ENCODE results near the gene ZC3HAV1. TPM values are rescaled to one million over a fixed set of nuclear protein-coding genes. Genes with fewer than 3 reads are reported as not detected.
A peak's percentile ranks its signal among the peaks of the same experiment; 100 is the strongest.

The ZC3HAV1 gene
- total and polyA plus RNA-seq, 12 donors: 2.7 to 28.3 (median 6.4) TPM

DNA sequence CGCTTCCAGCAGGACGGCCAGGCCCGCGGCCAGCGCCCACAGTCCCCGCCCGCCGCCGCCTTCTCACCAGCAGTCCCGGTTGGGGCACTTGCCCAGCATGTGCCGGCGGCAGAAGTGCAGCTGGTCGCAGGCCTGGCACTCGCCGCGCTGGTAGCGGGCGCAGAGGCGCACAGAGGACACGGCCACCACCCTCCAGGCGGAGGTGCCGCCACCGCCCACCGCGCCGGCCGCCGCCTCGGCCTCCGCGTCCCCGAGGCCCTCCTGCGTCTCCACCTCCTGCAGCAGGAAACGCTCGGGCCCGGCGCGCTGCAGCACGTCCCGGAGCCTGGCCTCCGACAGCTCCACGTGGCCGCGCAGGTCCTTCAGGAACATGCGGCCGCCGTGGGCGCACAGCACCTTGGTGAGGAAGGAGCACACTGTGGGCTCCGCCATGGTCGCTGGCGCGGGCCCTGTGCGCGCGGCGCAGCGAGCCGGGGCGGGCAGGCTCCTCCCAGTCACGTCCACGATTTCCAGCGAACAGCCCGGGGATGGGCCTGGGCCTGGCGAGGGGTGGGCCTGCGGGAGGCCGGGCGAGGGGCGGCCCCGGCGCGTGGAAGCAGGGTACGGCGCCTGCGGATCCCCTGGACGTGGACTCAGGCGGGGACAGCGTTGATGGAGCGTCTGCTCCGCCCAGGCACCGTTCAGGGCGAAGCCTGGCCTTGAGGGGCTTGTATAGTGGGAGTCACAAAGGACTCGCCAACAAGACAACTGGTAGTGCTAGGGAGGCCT, 73.8 kb downstream of the ZC3HAV1 start, which contains the start of gene ZC3HAV1L:
ZC3HAV1L (minus strand) TSS at position 457 of the 768 bp plus-strand sequence; CDS start at position 432, 25 bp downstream.
- Histone ChIP-seq H3K4me1 (peaks cover 0 to 28% (median 21%) of the 10 kb centered on the region in 9 donors), H3K4me3 (peak within 1 kb of the TSS; percentile 50 to 88 (median 74)), H3K9me3 (no peaks in the 10 kb centered on the region), H3K36me3 (peaks cover 0 to 37% (median 0%) of the 10 kb centered on the region in 9 donors), H3K27me3 (peaks cover 0 to 3% (median 0%) of the 10 kb centered on the region in 7 donors), H3K27ac (peak within 1 kb of the TSS; percentile 3 to 91 (median 81))
- no peak for TF ChIP-seq CTCF (IDR thresholded peaks at IDR 0.05)
- WGBS, 2 donors: 1 to 2% methylated on average over 82 of the region's 82 CpGs
- ATAC-seq (peak; percentile 85 to 96 (median 92)), DNase-seq (peak; percentile 61 to 70)
- intact Hi-C loops (cut with DNase I): loop anchor here in 1 of 10 donors (1.0 kb wide), 1 partner anchor 38 kb away; no protein-coding TSS in a partner anchor

DNA sequence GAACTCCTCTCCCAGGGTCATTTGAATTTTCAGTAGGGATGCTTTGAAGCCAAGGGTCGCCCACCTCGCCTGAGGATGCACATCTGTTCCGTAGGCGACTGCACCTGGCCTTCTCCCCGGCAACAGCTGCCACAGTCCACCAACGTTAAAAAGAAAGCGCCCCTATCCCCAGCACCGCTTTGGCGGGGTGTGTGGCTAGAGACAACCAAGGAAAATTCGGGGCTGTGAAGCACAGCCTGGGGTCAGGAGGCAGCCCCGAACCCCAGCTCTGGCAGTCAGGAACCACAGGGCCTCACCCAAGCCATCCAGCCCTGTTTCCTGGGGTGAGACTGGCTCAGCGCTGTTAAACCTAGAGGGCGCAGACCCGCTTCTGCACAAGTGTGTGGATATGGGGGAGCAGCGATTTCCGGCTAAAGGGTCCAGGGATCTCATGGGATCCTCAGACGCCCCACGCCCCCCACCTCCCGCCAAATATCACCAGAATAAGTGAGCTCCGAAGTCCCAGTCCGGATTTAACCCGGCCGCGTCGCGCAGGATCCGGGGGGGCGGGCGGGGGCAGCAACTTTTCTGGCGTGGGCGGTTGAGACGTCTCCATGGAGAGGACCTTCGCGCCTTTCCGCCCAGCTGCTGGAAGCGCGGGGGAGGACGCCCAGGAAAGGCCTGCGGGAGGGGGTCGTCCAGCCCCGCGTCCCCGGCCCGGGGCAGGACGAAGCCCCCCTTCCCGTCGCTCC, 74.5 kb downstream of the ZC3HAV1 start:
- Histone ChIP-seq H3K27ac (peak overlapping the region; percentile 3 to 91 (median 81)), H3K4me3 (peak overlapping the region; percentile 50 to 88 (median 74)), H3K36me3 (peaks cover 0 to 45% (median 0%) of the 10 kb centered on the region in 9 donors), H3K9me3 (no peaks in the 10 kb centered on the region), H3K4me1 (peaks cover 0 to 28% (median 21%) of the 10 kb centered on the region in 9 donors), H3K27me3 (peaks cover 0 to 3% (median 0%) of the 10 kb centered on the region in 7 donors)
- DNase-seq (peak; percentile 47 to 56), ATAC-seq (peak; percentile 57 to 84 (median 65))
- no peak for TF ChIP-seq CTCF (IDR thresholded peaks at IDR 0.05)
- intact Hi-C loops (cut with DNase I): loop anchor here in 2 of 10 donors (1.0 to 5.0 kb wide), 2 partner anchors 37 to 38 kb away; no protein-coding TSS in a partner anchor
- 11 to 15% methylated on average over 40 to 47 of the region's 47 CpGs for WGBS, 2 donors

GRCh38 chr7:139034336-139034735, 75.2 kb downstream of the ZC3HAV1 start:
- peaks cover 0 to 28% (median 21%) of the 10 kb centered on the region in 9 donors for H3K4me1 ChIP-seq
- ATAC-seq (no peak), DNase-seq (no peak)
- peak overlapping the region in 7 of 10 donors; percentile 54 to 88 (median 70) for H3K4me3 ChIP-seq
- intact Hi-C loops (cut with DNase I): loop anchor here in 1 of 10 donors (5.0 kb wide), 1 partner anchor 38 kb away; no protein-coding TSS in a partner anchor
- H3K9me3 ChIP-seq: no peaks in the 10 kb centered on the region
- WGBS, 2 donors: 86 to 93% methylated on average over 5 of the region's 5 CpGs
- H3K36me3 ChIP-seq: peaks cover 0 to 52% (median 0%) of the 10 kb centered on the region in 9 donors
- TF ChIP-seq CTCF (IDR thresholded peaks at IDR 0.05): no peak
- peak overlapping the region in 5 of 10 donors; percentile 74 to 91 (median 83) for H3K27ac ChIP-seq
- H3K27me3 ChIP-seq: peaks cover 0 to 3% (median 0%) of the 10 kb centered on the region in 7 donors
